Measurements from ENCODE around the gene FNIP2. TPM values are rescaled to one million over a fixed set of nuclear protein-coding genes. Genes with fewer than 3 reads are reported as not detected.

The FNIP2 gene
- total RNA-seq, 1 donor = 30.9 TPM

GRCh38 chr4:158849681-158850080 is 80.9 kb downstream of the FNIP2 start:
- Histone ChIP-seq H3K4me3 (ENCODE audit: low read length) (no peak overlapping the region), H3K9me3 (ENCODE audit: low read depth, low read length) (no peaks in the 10 kb centered on the region), H3K4me1 (ENCODE audit: insufficient read depth, low read length) (no peaks in the 10 kb centered on the region), H3K27me3 (ENCODE audit: insufficient read depth, low read length) (no peaks in the 10 kb centered on the region)

- Histone ChIP-seq H3K4me3 (ENCODE audit: low read length) (no peak overlapping the region), H3K4me1 (ENCODE audit: insufficient read depth, low read length) (no peaks in the 10 kb centered on the region), H3K27me3 (ENCODE audit: insufficient read depth, low read length) (no peaks in the 10 kb centered on the region), H3K9me3 (ENCODE audit: low read depth, low read length) (no peaks in the 10 kb centered on the region)
Observed at GRCh38 chr4:158850371-158850770, 81.5 kb downstream of the FNIP2 start.

DNA sequence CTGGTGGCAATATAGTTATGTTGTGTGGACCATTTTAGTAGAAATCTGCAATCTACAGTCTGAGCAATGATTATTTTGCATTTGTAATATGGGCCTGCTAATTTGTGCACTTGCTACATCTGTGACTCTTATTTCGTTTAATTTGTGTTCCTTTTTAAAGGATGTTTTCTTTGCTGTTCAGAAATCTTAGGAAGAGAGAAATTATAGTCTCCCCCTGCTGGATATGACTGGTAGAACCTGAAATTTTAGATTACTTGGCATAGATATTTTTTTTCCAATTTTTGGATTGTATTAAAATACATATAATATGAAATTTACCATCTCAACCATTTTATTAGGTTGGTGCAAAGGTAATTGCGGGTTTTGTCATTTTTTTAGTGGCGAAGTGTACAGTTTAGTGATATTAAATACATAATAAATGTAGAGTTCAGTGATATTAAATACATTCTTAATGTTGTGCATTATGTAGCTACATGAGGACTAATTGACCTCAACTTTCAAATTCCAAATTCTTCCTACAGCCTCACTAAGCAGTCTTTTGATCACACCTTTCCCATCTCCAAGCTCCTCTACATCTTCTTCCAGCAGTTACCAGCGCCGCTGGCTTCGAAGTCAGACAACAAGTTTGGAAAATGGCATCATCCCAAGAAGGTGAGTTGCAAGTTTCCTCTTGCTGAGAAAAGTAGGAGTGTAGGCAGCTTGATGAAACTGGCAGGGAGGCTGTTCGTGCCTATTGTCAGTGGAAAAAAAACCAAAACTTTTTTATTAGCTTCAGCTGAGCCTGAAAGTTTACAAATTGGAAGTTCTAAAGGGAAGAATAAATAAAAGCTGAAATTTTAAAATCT is 82.2 kb downstream of the FNIP2 start:
- no peaks in the 10 kb centered on the region for H3K9me3 ChIP-seq (ENCODE audit: low read depth, low read length)
- H3K27me3 ChIP-seq (ENCODE audit: insufficient read depth, low read length) = no peaks in the 10 kb centered on the region
- no peak overlapping the region for H3K4me3 ChIP-seq (ENCODE audit: low read length)
- H3K4me1 ChIP-seq (ENCODE audit: insufficient read depth, low read length) = no peaks in the 10 kb centered on the region

- Histone ChIP-seq H3K9me3 (ENCODE audit: low read depth, low read length) (no peaks in the 10 kb centered on the region), H3K27me3 (ENCODE audit: insufficient read depth, low read length) (no peaks in the 10 kb centered on the region), H3K4me3 (ENCODE audit: low read length) (no peak overlapping the region), H3K4me1 (ENCODE audit: insufficient read depth, low read length) (no peaks in the 10 kb centered on the region)
Observed at GRCh38 chr4:158854236-158854635, 85.4 kb downstream of the FNIP2 start.

DNA sequence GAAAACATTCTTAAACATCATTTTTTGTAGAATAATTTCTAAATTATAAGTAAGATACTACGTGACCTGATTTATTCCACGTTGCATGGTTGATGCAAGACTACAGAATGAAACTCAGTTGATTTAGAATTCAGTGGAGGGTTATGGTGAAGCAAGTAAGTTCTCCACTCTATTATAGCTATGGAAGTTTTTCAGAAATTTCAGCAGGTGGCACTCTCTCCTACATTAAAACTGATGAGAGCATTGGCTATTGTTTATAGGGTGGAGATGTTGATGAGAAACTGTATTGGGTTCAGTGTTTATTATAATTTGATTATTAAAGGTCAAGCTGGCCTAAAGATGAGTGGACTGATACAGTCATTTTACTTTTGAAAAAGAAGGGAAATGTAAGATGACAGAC is 88.0 kb downstream of the FNIP2 start:
- Histone ChIP-seq H3K9me3 (ENCODE audit: low read depth, low read length) (no peaks in the 10 kb centered on the region), H3K4me1 (ENCODE audit: insufficient read depth, low read length) (no peaks in the 10 kb centered on the region), H3K27me3 (ENCODE audit: insufficient read depth, low read length) (no peaks in the 10 kb centered on the region), H3K4me3 (ENCODE audit: low read length) (no peak overlapping the region)

GRCh38 chr4:158857951-158858350 is 89.1 kb downstream of the FNIP2 start:
- no peak overlapping the region for H3K4me3 ChIP-seq (ENCODE audit: low read length)
- no peaks in the 10 kb centered on the region for H3K9me3 ChIP-seq (ENCODE audit: low read depth, low read length)
- no peaks in the 10 kb centered on the region for H3K4me1 ChIP-seq (ENCODE audit: insufficient read depth, low read length)
- H3K27me3 ChIP-seq (ENCODE audit: insufficient read depth, low read length) = no peaks in the 10 kb centered on the region

GRCh38 chr4:158858410-158859199 is 89.8 kb downstream of the FNIP2 start:
- Histone ChIP-seq H3K9me3 (ENCODE audit: low read depth, low read length) (no peaks in the 10 kb centered on the region), H3K4me1 (ENCODE audit: insufficient read depth, low read length) (no peaks in the 10 kb centered on the region), H3K27me3 (ENCODE audit: insufficient read depth, low read length) (no peaks in the 10 kb centered on the region), H3K4me3 (ENCODE audit: low read length) (no peak overlapping the region)

- Histone ChIP-seq H3K4me3 (ENCODE audit: low read length) (no peak overlapping the region), H3K27me3 (ENCODE audit: insufficient read depth, low read length) (no peaks in the 10 kb centered on the region), H3K4me1 (ENCODE audit: insufficient read depth, low read length) (no peaks in the 10 kb centered on the region), H3K9me3 (ENCODE audit: low read depth, low read length) (no peaks in the 10 kb centered on the region)
Observed at GRCh38 chr4:158859661-158860060, 90.8 kb downstream of the FNIP2 start.

DNA sequence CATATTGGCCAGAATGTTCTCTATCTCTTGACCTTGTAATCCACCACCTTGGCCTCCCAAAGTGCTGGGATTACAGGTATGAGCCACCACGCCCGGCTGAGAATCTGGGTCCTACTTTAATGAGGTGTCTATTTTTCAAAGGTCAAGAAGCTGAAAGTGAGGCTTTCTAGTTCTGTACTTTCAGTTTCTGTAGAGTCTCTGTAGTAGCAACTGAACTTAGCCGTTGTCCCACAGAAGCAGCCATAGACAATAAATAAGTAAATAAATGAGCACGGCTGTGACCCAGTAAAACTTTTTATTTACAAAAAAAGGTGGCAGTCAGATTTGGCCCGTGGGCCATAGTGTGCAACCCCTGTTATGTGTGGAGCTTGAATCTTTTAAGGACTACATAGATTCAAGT is 92.0 kb downstream of the FNIP2 start:
- Histone ChIP-seq H3K4me1 (ENCODE audit: insufficient read depth, low read length) (no peaks in the 10 kb centered on the region), H3K9me3 (ENCODE audit: low read depth, low read length) (no peaks in the 10 kb centered on the region), H3K4me3 (ENCODE audit: low read length) (no peak overlapping the region), H3K27me3 (ENCODE audit: insufficient read depth, low read length) (no peaks in the 10 kb centered on the region)

DNA sequence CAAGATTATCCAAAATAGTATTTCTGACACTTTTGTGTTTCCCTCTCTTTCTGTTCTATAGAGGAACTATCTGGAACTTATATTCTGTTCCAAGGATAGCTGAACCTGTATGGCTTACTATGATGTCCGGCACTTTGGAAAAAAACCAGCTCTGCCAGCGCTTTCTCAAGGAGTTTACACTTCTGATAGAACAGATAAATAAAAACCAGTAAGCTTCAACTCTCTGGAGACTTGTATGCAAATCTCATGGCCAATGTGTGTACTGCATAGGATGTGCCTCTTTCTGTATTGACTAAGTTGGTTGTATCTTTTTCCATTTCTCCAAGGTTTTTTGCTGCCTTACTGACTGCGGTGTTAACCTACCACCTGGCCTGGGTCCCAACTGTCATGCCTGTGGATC is 92.5 kb downstream of the FNIP2 start:
- Histone ChIP-seq H3K9me3 (ENCODE audit: low read depth, low read length) (no peaks in the 10 kb centered on the region), H3K4me1 (ENCODE audit: insufficient read depth, low read length) (no peaks in the 10 kb centered on the region), H3K27me3 (ENCODE audit: insufficient read depth, low read length) (no peaks in the 10 kb centered on the region), H3K4me3 (ENCODE audit: low read length) (no peak overlapping the region)

- Histone ChIP-seq H3K4me3 (ENCODE audit: low read length) (no peak overlapping the region), H3K27me3 (ENCODE audit: insufficient read depth, low read length) (no peaks in the 10 kb centered on the region), H3K9me3 (ENCODE audit: low read depth, low read length) (no peaks in the 10 kb centered on the region), H3K4me1 (ENCODE audit: insufficient read depth, low read length) (no peaks in the 10 kb centered on the region)
Observed at GRCh38 chr4:158861766-158862165, 92.9 kb downstream of the FNIP2 start.

DNA sequence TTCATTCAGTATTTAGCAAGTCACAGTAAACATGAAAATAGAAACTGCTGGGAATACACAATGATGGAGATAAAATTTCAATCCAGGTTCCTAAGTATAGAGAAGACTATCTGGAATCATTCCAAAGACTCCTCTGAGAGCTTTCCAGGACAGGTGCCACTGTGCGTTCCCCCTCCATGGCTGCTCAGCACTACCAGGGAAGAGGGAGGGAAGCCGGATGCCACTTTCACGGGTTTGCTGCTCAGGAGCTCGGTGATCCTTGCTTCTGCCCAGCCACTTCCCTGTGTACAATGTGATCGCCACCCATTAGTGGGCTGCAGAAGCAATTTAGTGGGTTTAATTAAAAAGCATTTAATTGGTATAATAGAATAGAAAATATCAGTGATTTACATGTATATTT is 94.5 kb downstream of the FNIP2 start:
- Histone ChIP-seq H3K4me3 (ENCODE audit: low read length) (no peak overlapping the region), H3K4me1 (ENCODE audit: insufficient read depth, low read length) (no peaks in the 10 kb centered on the region), H3K27me3 (ENCODE audit: insufficient read depth, low read length) (no peaks in the 10 kb centered on the region), H3K9me3 (ENCODE audit: low read depth, low read length) (no peaks in the 10 kb centered on the region)

- no peak overlapping the region for H3K4me3 ChIP-seq (ENCODE audit: low read length)
- H3K4me1 ChIP-seq (ENCODE audit: insufficient read depth, low read length) = no peaks in the 10 kb centered on the region
- no peaks in the 10 kb centered on the region for H3K27me3 ChIP-seq (ENCODE audit: insufficient read depth, low read length)
- no peaks in the 10 kb centered on the region for H3K9me3 ChIP-seq (ENCODE audit: low read depth, low read length)
Observed at GRCh38 chr4:158865520-158866177, 96.8 kb downstream of the FNIP2 start.

DNA sequence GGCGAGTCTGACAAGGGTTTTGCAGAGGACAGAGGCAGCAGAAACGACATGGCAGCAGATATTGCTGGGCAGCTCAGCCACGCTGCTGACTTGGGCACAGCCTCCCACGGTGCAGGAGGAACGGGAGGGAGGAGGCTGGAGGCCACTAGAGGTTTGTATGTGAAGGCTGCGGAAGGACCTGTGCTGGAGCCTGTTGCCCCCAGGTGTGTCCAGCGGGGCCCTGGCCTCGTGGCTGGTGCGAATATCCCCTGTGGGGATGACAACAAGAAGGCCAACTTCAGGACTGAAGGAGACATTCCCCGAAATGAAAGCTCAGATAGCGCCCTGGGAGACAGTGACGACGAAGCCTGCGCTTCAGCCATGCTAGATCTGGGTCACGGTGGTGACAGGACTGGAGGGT is 100.2 kb downstream of the FNIP2 start:
- no peaks in the 10 kb centered on the region for H3K4me1 ChIP-seq (ENCODE audit: insufficient read depth, low read length)
- H3K9me3 ChIP-seq (ENCODE audit: low read depth, low read length) = no peaks in the 10 kb centered on the region
- H3K27me3 ChIP-seq (ENCODE audit: insufficient read depth, low read length) = no peaks in the 10 kb centered on the region
- H3K4me3 ChIP-seq (ENCODE audit: low read length) = no peak overlapping the region

- no peaks in the 10 kb centered on the region for H3K27me3 ChIP-seq (ENCODE audit: insufficient read depth, low read length)
- no peaks in the 10 kb centered on the region for H3K9me3 ChIP-seq (ENCODE audit: low read depth, low read length)
- no peaks in the 10 kb centered on the region for H3K4me1 ChIP-seq (ENCODE audit: insufficient read depth, low read length)
- H3K4me3 ChIP-seq (ENCODE audit: low read length) = no peak overlapping the region
Observed at GRCh38 chr4:158869761-158870160, 100.9 kb downstream of the FNIP2 start.
